Measurements from ENCODE around the gene P2RY14.

P2RY14 gene

DNA sequence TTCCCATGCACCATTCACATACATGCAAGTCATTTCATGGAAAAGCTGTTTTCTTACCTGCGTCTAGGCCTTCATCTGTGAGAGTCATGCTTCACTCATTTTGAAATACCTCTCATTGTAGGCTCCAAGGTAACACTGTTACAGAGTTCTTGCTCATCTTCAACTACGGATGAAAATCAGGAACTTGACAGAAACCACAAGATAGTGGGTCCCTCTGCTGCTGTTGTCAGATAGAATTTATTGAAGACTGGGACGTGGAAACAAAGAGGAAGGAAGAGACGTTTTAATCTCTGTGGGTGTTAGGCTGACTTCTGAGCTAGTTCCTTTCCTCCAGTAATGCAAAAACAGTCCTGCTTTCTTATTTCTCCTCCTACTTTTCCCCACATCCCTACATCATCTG lies at the start of gene P2RY14:
Gene P2RY14, minus strand, starts transcription at position 313 of the 400 bp plus-strand sequence. CDS start 64,226 bp downstream, outside the sequence.
- TF ChIP-seq CTCF (IDR thresholded peaks at IDR 0.05; ENCODE audit: low read depth, low read length, missing control alignments) = no peak
- no peak within 1 kb of the TSS for H3K4me3 ChIP-seq (ENCODE audit: low read depth, low read length)
- in situ Hi-C loops (cut with HindIII; ENCODE audit: low sequenced_read_pairs) = no loop called here
- DNase-seq (ENCODE audit: low read depth) = no peak

DNA sequence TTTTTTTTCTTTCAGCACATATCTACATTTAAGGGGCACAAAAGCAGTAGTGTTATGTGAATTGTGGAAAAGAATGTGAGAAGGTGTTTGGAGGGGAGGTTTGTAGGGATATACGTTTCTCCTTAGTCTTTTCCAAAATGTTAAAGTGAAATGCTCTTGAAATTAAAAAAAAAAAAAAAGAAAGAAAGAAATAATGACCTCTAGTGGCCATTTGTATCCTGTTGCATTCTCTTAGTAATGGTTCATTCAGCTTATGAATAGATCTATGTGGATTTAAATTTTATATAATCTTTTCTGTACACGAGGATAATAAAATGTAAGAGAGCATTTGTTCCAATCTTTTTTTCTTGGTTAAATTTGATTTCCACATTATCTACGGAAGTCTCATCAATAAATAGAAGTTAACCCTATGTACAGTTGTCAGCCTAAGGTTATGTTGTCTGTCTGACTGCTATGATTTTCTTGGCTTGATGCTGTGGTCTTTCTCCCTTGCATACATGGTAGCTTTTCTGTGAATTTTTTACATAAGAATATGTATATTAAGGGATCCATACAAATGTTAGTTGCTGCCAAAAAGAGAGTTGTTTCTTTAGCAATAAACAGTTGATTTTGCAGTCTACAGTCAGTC lies 49.3 kb upstream of the P2RY14 start:
- in situ Hi-C loops (cut with HindIII; ENCODE audit: low sequenced_read_pairs) = no loop called here
- H3K4me3 ChIP-seq (ENCODE audit: low read depth, low read length) = no peak overlapping the region
- peak; percentile 9 for TF ChIP-seq CTCF (IDR thresholded peaks at IDR 0.05; ENCODE audit: low read depth, low read length, missing control alignments)
- DNase-seq (ENCODE audit: low read depth) = no peak

- no peak overlapping the region for H3K4me3 ChIP-seq (ENCODE audit: low read depth, low read length)
- in situ Hi-C loops (cut with HindIII; ENCODE audit: low sequenced_read_pairs) = no loop called here
- TF ChIP-seq CTCF (IDR thresholded peaks at IDR 0.05; ENCODE audit: low read depth, low read length, missing control alignments) = no peak
- DNase-seq (ENCODE audit: low read depth) = no peak
Observed at GRCh38 chr3:151322511-151322910, 44.2 kb upstream of the P2RY14 start.

- in situ Hi-C loops (cut with HindIII; ENCODE audit: low sequenced_read_pairs) = no loop called here
- TF ChIP-seq CTCF (IDR thresholded peaks at IDR 0.05; ENCODE audit: low read depth, low read length, missing control alignments) = no peak
- no peak for DNase-seq (ENCODE audit: low read depth)
- H3K4me3 ChIP-seq (ENCODE audit: low read depth, low read length) = no peak overlapping the region
Observed at GRCh38 chr3:151321526-151321925, 43.2 kb upstream of the P2RY14 start.

- H3K4me3 ChIP-seq (ENCODE audit: low read depth, low read length) = no peak overlapping the region
- no peak for DNase-seq (ENCODE audit: low read depth)
- in situ Hi-C loops (cut with HindIII; ENCODE audit: low sequenced_read_pairs) = no loop called here
- no peak for TF ChIP-seq CTCF (IDR thresholded peaks at IDR 0.05; ENCODE audit: low read depth, low read length, missing control alignments)
Observed at GRCh38 chr3:151320131-151320530, 41.8 kb upstream of the P2RY14 start.

- no peak for DNase-seq (ENCODE audit: low read depth)
- in situ Hi-C loops (cut with HindIII; ENCODE audit: low sequenced_read_pairs) = no loop called here
- no peak for TF ChIP-seq CTCF (IDR thresholded peaks at IDR 0.05; ENCODE audit: low read depth, low read length, missing control alignments)
Observed at GRCh38 chr3:151319628-151320027, 41.3 kb upstream of the P2RY14 start.

More at GRCh38 chr3:151319628-151320027, 41.3 kb upstream of the P2RY14 start:
- H3K4me3 ChIP-seq (ENCODE audit: low read depth, low read length) = no peak overlapping the region
